ENCODE measurements around the gene ASTN2.

The ASTN2 gene

DNA sequence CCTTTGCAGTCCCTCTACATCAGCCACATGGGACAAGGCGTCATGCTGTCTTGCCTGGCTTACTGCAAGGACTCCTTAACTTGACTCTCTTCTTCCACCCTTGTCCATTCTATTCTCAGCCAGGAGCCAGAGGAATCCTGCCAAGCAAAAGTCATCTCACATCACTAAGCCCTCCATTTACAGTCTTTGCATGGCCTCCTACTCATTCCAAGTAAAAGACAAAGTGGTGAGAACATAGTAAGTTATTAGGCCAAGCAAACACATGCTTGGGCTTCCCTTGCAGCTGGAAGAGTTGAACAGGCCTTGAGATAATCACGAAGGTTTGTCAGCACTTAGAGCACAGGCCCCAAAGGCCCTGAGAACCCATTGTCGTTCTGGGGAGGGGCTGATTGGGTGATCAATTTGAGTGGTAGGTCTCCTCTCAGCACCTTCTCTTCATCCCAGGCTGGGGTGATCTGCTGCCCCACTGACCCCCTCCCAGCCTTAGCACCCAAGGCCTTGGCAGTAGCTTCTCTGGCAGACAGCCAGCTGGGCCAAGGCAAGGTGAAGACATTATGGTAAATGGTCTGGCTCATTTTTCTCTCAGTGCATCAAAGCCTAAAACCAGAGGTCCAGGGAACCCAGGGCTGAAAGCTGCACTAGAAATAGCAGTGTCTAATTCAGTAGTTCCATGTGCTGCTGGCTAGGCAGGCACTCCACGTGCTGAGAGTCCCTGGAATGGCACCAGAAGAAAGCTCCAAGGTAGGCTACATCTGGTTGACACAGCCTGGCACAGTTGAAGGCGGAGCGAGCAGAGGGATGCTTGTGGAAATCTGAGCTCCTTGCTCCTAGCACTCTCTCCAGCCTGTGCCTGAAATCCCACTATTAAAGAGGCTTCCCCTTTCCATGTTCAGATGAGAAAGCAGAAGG, 121.4 kb downstream of the ASTN2 start:
- H4K20me1 ChIP-seq (ENCODE audit: insufficient read depth, low read length) = no peaks in the 10 kb centered on the region
- H3K27me3 ChIP-seq (replicated peaks; ENCODE audit: insufficient read depth, low read length) = no peaks in the 10 kb centered on the region
- H2AFZ ChIP-seq (ENCODE audit: low read length) = no peak overlapping the region
- H3K4me3 ChIP-seq (ENCODE audit: low read length) = no peak overlapping the region
- H3F3A ChIP-seq (ENCODE audit: insufficient read depth, low read length) = no peaks in the 10 kb centered on the region
- no peaks in the 10 kb centered on the region for H3K9me2 ChIP-seq (replicated peaks; ENCODE audit: insufficient read depth, low read length)
- no peaks in the 10 kb centered on the region for H3K4me1 ChIP-seq (ENCODE audit: low read length)
- no peaks in the 10 kb centered on the region for H3K36me3 ChIP-seq (replicated peaks; ENCODE audit: insufficient read depth, low read length)
- H3K79me2 ChIP-seq (ENCODE audit: low read length) = no peaks in the 10 kb centered on the region
- no peaks in the 10 kb centered on the region for H3K9me3 ChIP-seq (replicated peaks; ENCODE audit: insufficient read depth, low read length)
- H3K4me2 ChIP-seq (ENCODE audit: low read depth, low read length) = no peak overlapping the region
- no peak overlapping the region for H3K27ac ChIP-seq (ENCODE audit: low read length)
- H3K9ac ChIP-seq (ENCODE audit: low read length) = no peak overlapping the region
- no peak for TF ChIP-seq EZH2phosphoT487 (IDR thresholded peaks at IDR 0.05; ENCODE audit: low read length)
- TF ChIP-seq EZH2 (optimal IDR thresholded peaks at IDR 0.05; ENCODE audit: low read depth, low read length) = no peak
- TF ChIP-seq, protein P1, sequence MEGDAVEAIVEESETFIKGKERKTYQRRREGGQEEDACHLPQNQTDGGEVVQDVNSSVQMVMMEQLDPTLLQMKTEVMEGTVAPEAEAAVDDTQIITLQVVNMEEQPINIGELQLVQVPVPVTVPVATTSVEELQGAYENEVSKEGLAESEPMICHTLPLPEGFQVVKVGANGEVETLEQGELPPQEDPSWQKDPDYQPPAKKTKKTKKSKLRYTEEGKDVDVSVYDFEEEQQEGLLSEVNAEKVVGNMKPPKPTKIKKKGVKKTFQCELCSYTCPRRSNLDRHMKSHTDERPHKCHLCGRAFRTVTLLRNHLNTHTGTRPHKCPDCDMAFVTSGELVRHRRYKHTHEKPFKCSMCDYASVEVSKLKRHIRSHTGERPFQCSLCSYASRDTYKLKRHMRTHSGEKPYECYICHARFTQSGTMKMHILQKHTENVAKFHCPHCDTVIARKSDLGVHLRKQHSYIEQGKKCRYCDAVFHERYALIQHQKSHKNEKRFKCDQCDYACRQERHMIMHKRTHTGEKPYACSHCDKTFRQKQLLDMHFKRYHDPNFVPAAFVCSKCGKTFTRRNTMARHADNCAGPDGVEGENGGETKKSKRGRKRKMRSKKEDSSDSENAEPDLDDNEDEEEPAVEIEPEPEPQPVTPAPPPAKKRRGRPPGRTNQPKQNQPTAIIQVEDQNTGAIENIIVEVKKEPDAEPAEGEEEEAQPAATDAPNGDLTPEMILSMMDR (IDR thresholded peaks at IDR 0.05; ENCODE audit: low read length) = no peak
- no peak for DNase-seq

DNA sequence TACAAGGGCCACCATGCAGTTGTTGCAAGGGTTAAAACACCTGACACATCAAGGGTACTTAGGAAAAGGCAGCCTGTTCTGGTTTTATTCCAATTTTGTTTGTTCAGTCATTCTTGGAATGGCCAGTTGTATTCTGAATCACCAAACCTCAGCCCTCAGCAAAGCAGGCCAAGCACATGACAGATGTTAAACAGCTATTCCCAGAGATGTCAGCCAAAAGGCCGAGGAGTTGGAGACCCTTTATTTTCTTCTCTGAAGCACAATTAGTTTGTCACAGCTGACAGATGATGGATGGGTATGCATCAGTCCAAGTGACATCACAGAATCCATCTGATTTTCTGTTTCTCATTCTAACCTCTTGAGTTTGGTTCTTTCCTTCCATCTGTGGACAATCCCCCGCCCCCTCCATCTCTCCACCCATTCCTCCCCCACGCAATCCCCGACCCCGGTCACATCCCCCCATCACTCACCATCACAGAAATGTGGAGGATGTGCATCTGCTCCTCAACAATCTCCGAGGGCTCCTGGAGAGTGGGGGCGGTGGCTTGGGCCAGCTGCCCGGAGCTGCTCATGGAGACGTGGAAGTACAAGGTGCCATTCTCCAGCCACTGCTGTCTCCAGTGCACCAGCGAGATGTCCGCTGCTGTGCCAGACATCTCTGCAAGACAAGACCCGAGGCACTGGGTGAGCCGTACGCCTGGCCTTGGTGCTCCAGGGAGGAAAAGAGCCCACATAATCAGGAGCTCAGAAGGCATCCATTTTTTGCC, 123.8 kb downstream of the ASTN2 start:
- Histone ChIP-seq H3K27ac (ENCODE audit: low read length) (no peak overlapping the region), H3F3A (ENCODE audit: insufficient read depth, low read length) (no peaks in the 10 kb centered on the region), H3K27me3 (replicated peaks; ENCODE audit: insufficient read depth, low read length) (no peaks in the 10 kb centered on the region), H3K4me1 (ENCODE audit: low read length) (no peaks in the 10 kb centered on the region), H3K79me2 (ENCODE audit: low read length) (no peaks in the 10 kb centered on the region), H3K4me3 (ENCODE audit: low read length) (no peak overlapping the region), H3K9me3 (replicated peaks; ENCODE audit: insufficient read depth, low read length) (no peaks in the 10 kb centered on the region), H3K9me2 (replicated peaks; ENCODE audit: insufficient read depth, low read length) (no peaks in the 10 kb centered on the region), H4K20me1 (ENCODE audit: insufficient read depth, low read length) (no peaks in the 10 kb centered on the region), H3K4me2 (ENCODE audit: low read depth, low read length) (no peak overlapping the region), H2AFZ (ENCODE audit: low read length) (no peak overlapping the region), H3K36me3 (replicated peaks; ENCODE audit: insufficient read depth, low read length) (no peaks in the 10 kb centered on the region), H3K9ac (ENCODE audit: low read length) (no peak overlapping the region)
- TF ChIP-seq EZH2 (optimal IDR thresholded peaks at IDR 0.05; ENCODE audit: low read depth, low read length) = no peak
- DNase-seq = no peak

DNA sequence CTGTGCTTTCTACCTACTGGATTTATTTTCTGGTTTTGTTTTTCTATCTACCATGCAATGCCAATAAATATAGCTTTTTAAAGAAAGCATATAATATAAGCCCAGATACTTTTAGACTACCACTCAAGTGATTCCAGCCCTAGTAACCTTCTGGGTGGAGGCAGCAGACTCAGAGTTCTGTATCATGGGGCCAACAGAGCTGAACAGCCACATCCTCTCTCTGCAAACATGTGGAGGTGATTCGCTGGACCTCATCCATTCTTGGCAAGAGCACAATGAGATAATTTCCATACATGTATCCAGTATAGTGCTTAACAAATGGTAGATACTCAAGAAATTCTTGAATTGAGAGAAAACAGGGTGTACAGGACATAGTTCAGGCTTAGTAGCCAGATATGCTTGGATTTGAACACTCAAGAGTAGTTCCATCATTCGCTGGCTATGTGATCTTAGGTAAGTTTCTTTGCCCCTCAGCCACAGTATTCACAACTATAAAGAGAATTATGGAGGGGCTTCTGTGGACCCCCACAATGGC, 124.5 kb downstream of the ASTN2 start:
- Histone ChIP-seq H3K9ac (ENCODE audit: low read length) (no peak overlapping the region), H3K27ac (ENCODE audit: low read length) (no peak overlapping the region), H4K20me1 (ENCODE audit: insufficient read depth, low read length) (no peaks in the 10 kb centered on the region), H3K4me1 (ENCODE audit: low read length) (no peaks in the 10 kb centered on the region), H3F3A (ENCODE audit: insufficient read depth, low read length) (no peaks in the 10 kb centered on the region), H3K4me3 (ENCODE audit: low read length) (no peak overlapping the region), H3K4me2 (ENCODE audit: low read depth, low read length) (no peak overlapping the region), H2AFZ (ENCODE audit: low read length) (no peak overlapping the region), H3K9me2 (replicated peaks; ENCODE audit: insufficient read depth, low read length) (no peaks in the 10 kb centered on the region), H3K36me3 (replicated peaks; ENCODE audit: insufficient read depth, low read length) (no peaks in the 10 kb centered on the region), H3K79me2 (ENCODE audit: low read length) (no peaks in the 10 kb centered on the region), H3K9me3 (replicated peaks; ENCODE audit: insufficient read depth, low read length) (no peaks in the 10 kb centered on the region), H3K27me3 (replicated peaks; ENCODE audit: insufficient read depth, low read length) (no peaks in the 10 kb centered on the region)
- DNase-seq = no peak
- TF ChIP-seq, protein P1 (IDR thresholded peaks at IDR 0.05; ENCODE audit: low read length) = no peak
- no peak for TF ChIP-seq EZH2 (optimal IDR thresholded peaks at IDR 0.05; ENCODE audit: low read depth, low read length)
- no peak for TF ChIP-seq EZH2phosphoT487 (IDR thresholded peaks at IDR 0.05; ENCODE audit: low read length)

Data from MM.1S (cell line).